K562 (cell line): ENCODE measurements around the gene EPHB2. TPM values are rescaled to one million over a fixed set of nuclear protein-coding genes. Genes with fewer than 3 reads are reported as not detected.

Experiments
- CREB1 ChIP-seq, 2 experiments: sonication (generic) in 1 of 2; formaldehyde crosslinking in 1 of 2; IDR thresholded peaks; 2 replicates each; pipeline versions ENCODE4 v1.6.1 to v1.8.0; 2012 to 2022; ENCODE audit warnings: inconsistent platforms in 1 of 2, mild to moderate bottlenecking in 1 of 2, missing genetic modification reagents in 1 of 2, moderate library complexity in 1 of 2
- ETV6 ChIP-seq, 3 experiments: fragments of 150-350 bp in 1 of 3; sonication (generic) in 1 of 3; formaldehyde crosslinking in 1 of 3; IDR thresholded peaks; 2 replicates each; pipeline versions ENCODE4 v1.6.1 to v1.8.0; 2014 to 2022; ENCODE audit warnings: borderline replicate concordance in 2 of 3, low read depth in 2 of 3, antibody characterized with exemption in 1 of 3, low read length in 1 of 3, mild to moderate bottlenecking in 1 of 3, missing genetic modification reagents in 1 of 3
- EWSR1 ChIP-seq: fragments of 450-650 bp; IDR thresholded peaks from 2 replicates; pipeline ENCODE4 v1.6.1; 2018; ENCODE audit warnings: borderline replicate concordance, mild to moderate bottlenecking, low read depth, moderate library complexity; ENCODE audit not compliant: partially characterized antibody
- GATAD2B ChIP-seq: fragments of 450-650 bp; IDR thresholded peaks from 2 replicates; pipeline ENCODE4 v1.6.1; 2017; ENCODE audit warnings: mild to moderate bottlenecking, borderline replicate concordance
- HNRNPL ChIP-seq: fragments of 200-400 bp; formaldehyde crosslinking; IDR thresholded peaks from 2 replicates; pipeline ENCODE4 v1.6.1; 2017; ENCODE audit warnings: low read depth, mild to moderate bottlenecking, low read length
- PPARD ChIP-seq: fragments of 250-450 bp; sonication (Bioruptor Pico); IDR thresholded peaks from 2 replicates; pipeline ENCODE4 v1.8.0; 2022; ENCODE audit warnings: inconsistent platforms, mild to moderate bottlenecking, moderate library complexity
- ZNF212 ChIP-seq: fragments of 450-650 bp; formaldehyde crosslinking; IDR thresholded peaks from 2 replicates; pipeline ENCODE4 v1.4.0; 2020; ENCODE audit warnings: mild to moderate bottlenecking
- ZNF253 ChIP-seq: fragments of 250-450 bp; sonication (Bioruptor Pico); conservative IDR thresholded peaks from 2 replicates; pipeline ENCODE4 v1.6.1; 2021; ENCODE audit warnings: mild to moderate bottlenecking
- polyA plus RNA-seq, 8 experiments: library from polyadenylated mRNA; depleted of rRNA in 4 of 8; stranded (reverse) in 5 of 8; unstranded in 3 of 8; fragments of >200 nt; fragmentation: Nextera tagmentation in 2 of 8; fragmentation: Illumina TruSeq in 1 of 8; extraction: Ambion mirVana in 2 of 8; extraction: Trizol in 1 of 8; gene quantifications; 2 replicates each; pipeline versions ENCODE4 v1.2.1 to v1.2.3, GENCODE V29; 2011 to 2014; ENCODE audit warnings: inconsistent platforms in 1 of 8, missing spikeins in 1 of 8
- total RNA-seq, 7 experiments: library from RNA; depleted of rRNA in 6 of 7; stranded (reverse); fragments of >200 nt in 6 of 7; fragmentation: Illumina TruSeq in 2 of 7; extraction: Trizol in 2 of 7; gene quantifications; 2 replicates each; pipeline versions ENCODE4 v1.2.1 to v1.2.3, GENCODE V29; 2011 to 2021; ENCODE audit warnings: low replicate concordance in 1 of 7
- TF ChIP-seq, protein P1 (sequence below): fragments of 250-450 bp; sonication (Bioruptor Pico); IDR thresholded peaks from 2 replicates; pipeline ENCODE4 v1.5.0; 2021
- TF ChIP-seq, protein P2 (sequence below): sonication (generic); formaldehyde crosslinking; IDR thresholded peaks from 2 replicates; pipeline ENCODE4 v1.8.0; 2022; ENCODE audit warnings: mild to moderate bottlenecking, missing genetic modification reagents

Gene EPHB2
- total and polyA plus RNA-seq, 9 of the 15 experiments (the other 6 are each of a cell fraction or from before 2014, with no cell fraction given), result not detected

DNA sequence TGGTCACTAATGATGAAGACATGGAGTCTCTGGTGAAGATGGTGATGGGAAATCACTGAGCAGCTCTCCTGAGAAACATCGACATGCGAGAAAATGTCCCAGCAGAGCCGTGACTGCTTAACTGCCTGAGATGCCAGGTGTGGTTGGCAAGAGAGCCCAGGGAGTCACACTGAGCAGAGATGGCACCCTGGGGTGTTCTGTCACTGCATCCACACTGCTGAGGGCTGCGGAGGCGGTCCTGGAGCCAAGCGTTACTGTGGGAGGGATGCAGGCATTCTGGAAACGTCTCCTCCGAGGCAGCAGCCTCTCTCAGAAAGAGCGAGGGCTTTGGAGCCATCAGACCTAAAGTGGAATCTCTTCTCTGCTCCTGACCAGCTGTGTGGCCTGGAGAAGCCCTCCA, 57.2 kb downstream of the EPHB2 start (continued):
- no peak for TF ChIP-seq EWSR1
- no peak for TF ChIP-seq ZNF212 (CRISPR knock-in tag)
- TF ChIP-seq, protein P1, sequence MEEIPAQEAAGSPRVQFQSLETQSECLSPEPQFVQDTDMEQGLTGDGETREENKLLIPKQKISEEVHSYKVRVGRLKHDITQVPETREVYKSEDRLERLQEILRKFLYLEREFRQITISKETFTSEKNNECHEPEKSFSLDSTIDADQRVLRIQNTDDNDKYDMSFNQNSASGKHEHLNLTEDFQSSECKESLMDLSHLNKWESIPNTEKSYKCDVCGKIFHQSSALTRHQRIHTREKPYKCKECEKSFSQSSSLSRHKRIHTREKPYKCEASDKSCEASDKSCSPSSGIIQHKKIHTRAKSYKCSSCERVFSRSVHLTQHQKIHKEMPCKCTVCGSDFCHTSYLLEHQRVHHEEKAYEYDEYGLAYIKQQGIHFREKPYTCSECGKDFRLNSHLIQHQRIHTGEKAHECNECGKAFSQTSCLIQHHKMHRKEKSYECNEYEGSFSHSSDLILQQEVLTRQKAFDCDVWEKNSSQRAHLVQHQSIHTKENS (CRISPR knock-in tag), result no peak
- no peak for TF ChIP-seq CREB1 (IDR thresholded peaks at IDR 0.05)
- no peak for TF ChIP-seq CREB1 (CRISPR knock-in tag; IDR thresholded peaks at IDR 0.05)
- TF ChIP-seq HNRNPL, result no peak
- no peak for TF ChIP-seq GATAD2B
- TF ChIP-seq ZNF253 (CRISPR knock-in tag), result no peak
- TF ChIP-seq ETV6 (IDR thresholded peaks at IDR 0.05; ENCODE audit: borderline replicate concordance in 1 of 2, low read depth in 2 of 2, low read length in 1 of 2), result no peak
- TF ChIP-seq ETV6 (CRISPR knock-in tag; IDR thresholded peaks at IDR 0.05; ENCODE audit: borderline replicate concordance), result no peak
- TF ChIP-seq PPARD (CRISPR knock-in tag), result no peak
- TF ChIP-seq, protein P2, sequence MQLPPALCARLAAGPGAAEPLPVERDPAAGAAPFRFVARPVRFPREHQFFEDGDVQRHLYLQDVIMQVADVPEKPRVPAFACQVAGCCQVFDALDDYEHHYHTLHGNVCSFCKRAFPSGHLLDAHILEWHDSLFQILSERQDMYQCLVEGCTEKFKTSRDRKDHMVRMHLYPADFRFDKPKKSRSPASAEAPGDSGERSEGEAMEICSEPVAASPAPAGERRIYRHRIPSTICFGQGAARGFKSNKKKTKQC (CRISPR knock-in tag), result no peak
